Epithelial cell of proximal tubule (primary cell): ENCODE data around the gene HOXC11. TPM values are rescaled to one million over a fixed set of nuclear protein-coding genes. Genes with fewer than 3 reads are reported as not detected.
A peak's percentile ranks its signal among the peaks of the same experiment; 100 is the strongest.

Source experiments
- DNase-seq: peaks from one replicate; pipeline ENCODE4 v3.0.0-alpha.2; 2011; ENCODE audit warnings: low read depth
- H3K4me3 ChIP-seq: 2 replicates; pipeline ENCODE4 v1.5.1; 2011; ENCODE audit warnings: low read depth, mild to moderate bottlenecking, low read length
- CTCF ChIP-seq: conservative IDR thresholded peaks from 2 replicates; pipeline ENCODE4 v1.5.1; 2012; ENCODE audit warnings: low read depth, mild to moderate bottlenecking, low read length
- total RNA-seq: library from RNA; depleted of rRNA; stranded (reverse); fragments of >200 nt; gene quantifications from 2 replicates; pipeline ENCODE4 v1.2.3, GENCODE V29; 2015

Gene HOXC11
- 0.51 and 1.0 TPM in 2 replicates for total RNA-seq

DNA sequence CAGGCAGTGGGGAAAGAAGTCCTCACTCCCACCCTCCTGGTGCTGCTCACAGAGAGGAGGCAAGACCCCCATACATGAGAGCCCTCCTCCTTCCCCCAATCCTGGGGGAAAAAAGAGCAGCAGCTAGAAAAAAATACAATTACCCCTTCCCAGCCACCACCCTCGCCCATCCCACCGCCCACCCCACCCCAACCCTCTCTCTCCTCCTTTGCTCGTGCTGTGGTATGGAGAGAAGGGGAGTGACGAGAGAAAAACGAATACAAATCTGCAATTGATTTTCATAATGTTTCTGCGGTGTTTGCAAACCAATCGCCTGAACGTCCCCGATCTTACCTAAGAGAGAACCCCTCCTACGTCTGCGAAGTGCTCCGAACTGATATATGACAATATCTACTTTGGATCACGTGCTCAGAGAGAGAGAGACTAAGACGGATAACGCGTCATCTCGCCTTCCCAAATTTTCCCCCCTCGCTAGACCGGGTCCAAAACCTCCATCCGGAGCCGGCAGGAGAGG lies at the start of gene HOXC11:
TSS of gene HOXC11 (plus strand) at position 405 of the 514 bp plus-strand sequence. CDS start 116 bp downstream, outside the sequence.
- TF ChIP-seq CTCF: no peak
- H3K4me3 ChIP-seq: peak within 1 kb of the TSS; percentile 77
- no peak for DNase-seq

GRCh38 chr12:53924521-53925405 lies 48.2 kb upstream of the HOXC11 start:
- H3K4me3 ChIP-seq: no peak overlapping the region
- DNase-seq: no peak
- no peak for TF ChIP-seq CTCF

- no peak for DNase-seq
- TF ChIP-seq CTCF: no peak
- no peak overlapping the region for H3K4me3 ChIP-seq
These were observed 45.5 kb upstream of the HOXC11 start for GRCh38 chr12:53927220-53928029.

DNA sequence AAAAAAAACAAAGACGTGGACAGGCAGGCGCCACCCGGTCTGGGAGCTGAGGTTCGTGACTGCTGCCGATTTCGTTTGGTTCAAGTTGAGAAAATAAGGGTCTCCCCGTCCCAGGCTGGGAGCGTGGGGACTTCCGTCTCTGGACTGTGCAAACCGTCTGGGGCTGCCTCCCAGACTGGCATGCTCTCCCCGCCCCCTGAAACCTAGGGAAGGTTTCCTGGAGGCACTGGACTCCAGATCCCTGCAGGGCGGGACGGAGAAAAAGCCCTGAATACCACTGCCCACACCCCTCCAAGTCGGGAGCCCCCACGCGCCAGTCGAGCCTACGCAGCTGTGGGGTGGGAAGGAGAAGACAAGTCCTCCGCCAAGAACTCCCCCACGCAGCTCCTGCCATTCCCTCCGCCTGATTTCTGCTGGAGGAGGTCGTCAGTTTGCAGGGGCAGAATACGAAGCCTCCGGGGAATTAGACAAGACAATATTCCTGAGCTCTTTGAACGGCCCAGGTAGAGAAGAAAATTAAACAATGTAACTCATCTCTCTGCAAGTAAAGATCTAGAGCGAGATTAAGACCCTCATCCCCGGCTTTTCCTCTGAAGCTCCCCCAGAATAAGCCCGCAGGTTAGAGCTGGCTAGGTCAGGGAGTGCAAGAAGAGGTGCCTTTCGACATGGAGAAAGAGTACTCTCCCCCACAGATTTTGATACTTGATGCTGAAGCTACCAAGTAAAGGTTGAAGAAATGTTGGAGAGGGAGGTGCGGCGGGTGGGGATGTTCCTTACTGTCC lies 44.7 kb upstream of the HOXC11 start:
- no peak for TF ChIP-seq CTCF
- no peak for DNase-seq
- H3K4me3 ChIP-seq: no peak overlapping the region

DNA sequence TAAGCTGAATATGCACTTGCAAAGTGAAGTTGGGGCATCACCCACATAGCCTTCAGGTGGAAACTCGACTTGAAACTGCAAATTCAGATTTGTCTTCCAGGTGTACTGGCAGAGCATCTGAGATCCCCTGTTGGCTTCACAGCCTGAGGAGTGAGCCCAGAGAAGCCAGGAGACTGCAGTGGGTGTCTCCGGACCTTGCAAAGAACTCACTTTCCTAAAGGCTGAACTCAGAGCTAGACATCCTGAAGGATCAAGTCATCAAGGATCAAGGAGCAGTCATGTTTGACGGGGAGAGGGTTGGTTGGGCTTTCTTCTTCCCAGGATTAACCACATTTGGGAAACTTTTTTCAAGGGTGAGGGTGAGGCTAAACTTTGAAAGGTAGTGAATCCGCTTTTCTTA lies 43.4 kb upstream of the HOXC11 start:
- TF ChIP-seq CTCF: no peak
- DNase-seq: no peak
- H3K4me3 ChIP-seq: no peak overlapping the region

DNA sequence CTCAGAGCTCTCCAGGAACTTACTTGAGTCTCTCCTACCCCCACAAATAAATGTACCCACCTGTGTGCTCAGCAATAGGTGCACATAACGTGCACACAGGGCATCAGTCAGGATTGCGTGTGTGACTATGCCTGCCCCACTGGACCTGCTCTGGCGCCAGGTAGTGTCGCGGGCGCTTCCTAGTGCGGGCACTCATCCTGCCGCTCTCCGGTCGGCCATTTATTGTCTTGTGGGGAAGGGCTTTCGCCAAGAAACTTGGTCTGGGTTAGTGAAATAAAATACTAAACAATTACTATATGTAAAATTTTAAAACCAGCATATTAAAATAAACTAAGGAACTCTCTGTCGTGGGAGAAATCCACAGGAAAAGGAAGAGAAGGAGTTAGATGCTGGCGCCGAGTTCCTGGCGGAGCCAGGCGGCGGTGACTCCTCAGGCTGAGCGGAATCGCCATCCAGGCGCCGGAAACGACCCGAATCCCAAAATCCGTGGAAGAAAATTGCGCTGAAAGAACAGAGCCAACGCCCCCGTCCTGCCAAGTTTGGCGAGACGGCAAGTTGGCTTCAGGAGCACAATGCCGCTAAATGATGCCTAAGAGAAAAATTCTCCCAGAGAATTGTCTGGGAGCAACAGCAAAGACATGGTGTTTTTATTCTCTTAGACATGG lies 42.2 kb upstream of the HOXC11 start:
- TF ChIP-seq CTCF: no peak
- H3K4me3 ChIP-seq: no peak overlapping the region
- no peak for DNase-seq
